HCT116 (cell line): ENCODE results near the gene NOL11. TPM values are rescaled to one million over a fixed set of nuclear protein-coding genes. Genes with fewer than 3 reads are reported as not detected.

ENCODE experiments used
- ATAC-seq: fragments of 200-7000 bp; cut with Tn5 transposase; 2 replicates; pipeline ENCODE4 v1.9.1; 2020; ENCODE audit warnings: mild to moderate bottlenecking, moderate library complexity
- BruUV-seq: library from RNA; stranded (reverse); fragments of 400-500 nt; replicated peaks from 2 replicates; lab custom pipeline; 2021; lab: Mats Ljungman, UMichigan
- CTCF ChIA-PET: fragments of 300-600 bp; sonication (Branson Sonifier 250); formaldehyde crosslinking; loops from one replicate; lab custom pipeline; 2021; ENCODE audit warnings: antibody characterized with exemption; lab: Charles Lee
- POLR2A ChIA-PET: fragments of 300-600, 350-600 bp; sonication (Branson Sonifier 250); formaldehyde crosslinking; loops from one replicate; lab custom pipeline; 2021; ENCODE audit warnings: antibody characterized with exemption; lab: Charles Lee
- RAD21 ChIA-PET, 2 experiments: fragments of 300-600 bp; sonication (Branson Sonifier 250); formaldehyde crosslinking; loops; one replicate each; lab custom pipeline; 2023; ENCODE audit warnings: low total read pairs in 2 of 2; ENCODE audit not compliant: uncharacterized antibody in 2 of 2, unreplicated experiment in 2 of 2, low non-redundant PET in 1 of 2; lab: Charles Lee
- DNase-seq: peaks from one replicate; pipeline ENCODE4 v3.0.0-alpha.2; 2010; ENCODE audit warnings: low read depth, low spot score
- H2AFZ ChIP-seq: fragments of 200-600 bp; shearing (Covaris generic), sonication (generic); 2 replicates; pipeline ENCODE4 v1.6.1; 2017; ENCODE audit warnings: low read depth, mixed run types, mixed read lengths, antibody characterized with exemption, low read length; ENCODE audit not compliant: poor library complexity, severe bottlenecking
- H3K27ac ChIP-seq: 2 replicates; pipeline ENCODE4 v1.5.1; 2012; ENCODE audit warnings: low read depth, low read length
- H3K27me3 ChIP-seq: fragments of 200-600 bp; sonication (generic); 2 replicates; pipeline ENCODE4 v1.6.1; 2016; ENCODE audit warnings: mixed run types, low read length, mixed read lengths; ENCODE audit not compliant: insufficient read depth
- H3K36me3 ChIP-seq, 2 experiments: fragments of 200-500 bp in 1 of 2; fragments of 200-600 bp in 1 of 2; sonication (Bioruptor generic) in 1 of 2; sonication (generic) in 1 of 2; 2 replicates each; pipeline versions ENCODE4 v1.5.1 to v1.6.1; 2014 to 2016; ENCODE audit warnings: low read length in 2 of 2, inconsistent platforms in 1 of 2, mixed read lengths in 1 of 2, mixed run types in 1 of 2; ENCODE audit not compliant: insufficient read depth in 2 of 2, control insufficient read depth in 1 of 2
- H3K4me1 ChIP-seq, 2 experiments: fragments of 200-600 bp in 1 of 2; sonication (generic) in 1 of 2; 2 replicates each; pipeline versions ENCODE4 v1.5.1 to v1.6.1; 2012 to 2017; ENCODE audit warnings: low read length in 2 of 2, inconsistent platforms in 1 of 2, mild to moderate bottlenecking in 1 of 2, mixed read lengths in 1 of 2, mixed run types in 1 of 2, moderate library complexity in 1 of 2; ENCODE audit not compliant: insufficient read depth in 2 of 2, control insufficient read depth in 1 of 2
- H3K4me2 ChIP-seq: fragments of 200-600 bp; sonication (generic); 2 replicates; pipeline ENCODE4 v1.6.1; 2017; ENCODE audit warnings: mixed run types, low read length, mixed read lengths
- H3K4me3 ChIP-seq, 2 experiments: fragments of 200-600 bp in 1 of 2; sonication (generic) in 1 of 2; replicated peaks in 1 of 2; 2 replicates each; pipeline ENCODE4 v1.5.1; 2011 to 2016; ENCODE audit warnings: low read length in 2 of 2, control low read depth in 1 of 2, low read depth in 1 of 2, mild to moderate bottlenecking in 1 of 2, mixed read lengths in 1 of 2, mixed run types in 1 of 2
- H3K79me2 ChIP-seq: fragments of 200-600 bp; sonication (generic); 2 replicates; pipeline ENCODE4 v1.6.1; 2017; ENCODE audit warnings: mild to moderate bottlenecking, mixed run types, low read length, moderate library complexity, mixed read lengths; ENCODE audit not compliant: insufficient read depth
- H3K9ac ChIP-seq: fragments of 200-600 bp; sonication (generic); 2 replicates; pipeline ENCODE4 v1.6.1; 2016; ENCODE audit warnings: low read length, mixed read lengths
- H3K9me2 ChIP-seq: fragments of 200-600 bp; sonication (generic), shearing (Covaris generic); 2 replicates; pipeline ENCODE4 v1.6.1; 2017; ENCODE audit warnings: mixed run types, mild to moderate bottlenecking, moderate library complexity; ENCODE audit not compliant: insufficient read depth
- H3K9me3 ChIP-seq, 2 experiments: fragments of 200-500 bp in 1 of 2; fragments of 200-600 bp in 1 of 2; sonication (Bioruptor generic) in 1 of 2; sonication (generic) in 1 of 2; 2 replicates each; pipeline ENCODE4 v1.6.1; 2014 to 2017; ENCODE audit warnings: low read length in 2 of 2, mixed read lengths in 2 of 2, inconsistent platforms in 1 of 2, low read depth in 1 of 2, mild to moderate bottlenecking in 1 of 2, mixed run types in 1 of 2, moderate library complexity in 1 of 2; ENCODE audit not compliant: control insufficient read depth in 1 of 2, insufficient read depth in 1 of 2
- H4K20me1 ChIP-seq: fragments of 200-600 bp; sonication (generic), shearing (Covaris generic); 2 replicates; pipeline ENCODE4 v1.6.1; 2017; ENCODE audit warnings: mixed run types, mild to moderate bottlenecking, moderate library complexity; ENCODE audit not compliant: insufficient read depth
- CBX3 ChIP-seq: IDR thresholded peaks from 2 replicates; pipeline ENCODE4 v1.6.1; 2012; ENCODE audit warnings: low read depth
- CEBPB ChIP-seq: IDR thresholded peaks from 2 replicates; pipeline ENCODE4 v1.6.1; 2012; ENCODE audit warnings: low read depth
- EGR1 ChIP-seq: IDR thresholded peaks from 2 replicates; pipeline ENCODE4 v1.6.1; 2012; ENCODE audit warnings: low read depth
- EZH2phosphoT487 ChIP-seq: fragments of 200-600 bp; IDR thresholded peaks from 2 replicates; pipeline ENCODE4 v1.6.1; 2018; ENCODE audit warnings: antibody characterized with exemption, borderline replicate concordance
- FOSL1 ChIP-seq: IDR thresholded peaks from 2 replicates; pipeline ENCODE4 v1.6.1; 2012; ENCODE audit warnings: low read depth
- JUND ChIP-seq: IDR thresholded peaks from 2 replicates; pipeline ENCODE4 v1.6.1; 2012
- POLR2AphosphoS5 ChIP-seq: IDR thresholded peaks from 2 replicates; pipeline ENCODE4 v1.6.1; 2011; ENCODE audit warnings: mild to moderate bottlenecking, low read depth, low read length, moderate library complexity
- SIN3A ChIP-seq: IDR thresholded peaks from 2 replicates; pipeline ENCODE4 v1.6.1; 2012; ENCODE audit warnings: low read depth
- TCF7L2 ChIP-seq: IDR thresholded peaks from 2 replicates; pipeline ENCODE4 v1.7.0; 2011; ENCODE audit warnings: borderline replicate concordance, inconsistent platforms; ENCODE audit not compliant: insufficient read depth, insufficient read length; ENCODE audit errors: extremely low read depth
- YY1 ChIP-seq: IDR thresholded peaks from 2 replicates; pipeline ENCODE4 v1.6.1; 2011; ENCODE audit warnings: low read length, low read depth, moderate library complexity, mild to moderate bottlenecking; ENCODE audit not compliant: insufficient replicate concordance; ENCODE audit errors: extremely low read depth
- ZNF274 ChIP-seq: fragments of 200-500 bp; sonication (Bioruptor generic); IDR thresholded peaks from 2 replicates; pipeline ENCODE4 v1.6.1; 2014; ENCODE audit warnings: mild to moderate bottlenecking, low read depth, low read length, inconsistent platforms
- intact Hi-C: fragments of 100-400 bp; cut with micrococcal nuclease; formaldehyde crosslinking; loops from 2 replicates; pipeline ENCODE4 v1.10.0; 2022
- total RNA-seq: library from RNA; stranded (reverse); gene quantifications from one replicate; pipeline ENCODE4 v1.2.1, GENCODE V29; 2021; ENCODE audit not compliant: unreplicated experiment
- TF ChIP-seq, protein P1 (sequence below): IDR thresholded peaks from 2 replicates; pipeline ENCODE4 v1.6.1; 2012; ENCODE audit warnings: low read depth
- TF ChIP-seq, protein P2 (sequence below): IDR thresholded peaks from 2 replicates; pipeline ENCODE4 v1.6.1; 2011; ENCODE audit warnings: mild to moderate bottlenecking, low read length, moderate library complexity; ENCODE audit not compliant: insufficient replicate concordance; ENCODE audit errors: extremely low read depth
- TF ChIP-seq, protein P3 (sequence below): IDR thresholded peaks from 2 replicates; pipeline ENCODE4 v1.6.1; 2012

Gene NOL11
- total RNA-seq, 1 experiment from 2014 or later, result 118 TPM

DNA sequence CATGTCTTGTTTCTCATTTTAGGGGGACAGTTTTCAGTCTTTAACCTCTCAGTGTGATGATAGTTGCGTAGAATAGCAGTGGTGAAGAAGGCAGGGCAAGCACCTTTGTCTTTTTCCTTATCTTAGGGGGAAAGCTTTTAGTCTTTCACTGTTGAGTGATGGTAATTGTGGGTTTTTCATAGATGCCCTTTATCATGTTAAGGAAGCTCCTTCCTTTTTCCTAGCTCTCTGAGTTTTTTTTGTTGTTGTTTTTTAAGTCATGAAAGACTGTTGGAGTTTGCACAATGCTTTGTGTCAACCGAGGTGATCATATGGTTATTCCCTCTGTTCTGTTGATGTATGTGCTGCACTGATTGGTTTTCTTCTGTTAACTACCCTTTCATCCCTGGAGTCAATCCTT is 15.7 kb downstream of the NOL11 start:
- Histone ChIP-seq H2AFZ (no peak overlapping the region), H4K20me1 (peaks cover 20% of the 10 kb centered on the region), H3K4me3 (no peak overlapping the region), H3K79me2 (peaks cover 95% of the 10 kb centered on the region), H3K36me3 (peaks cover 81 to 86% of the 10 kb centered on the region in 2 experiments), H3K4me1 (peaks cover 0 to 7% of the 10 kb centered on the region in 2 experiments; a peak in 2 of 4 replicates), H3K27me3 (no peaks in the 10 kb centered on the region), H3K9me3 (0 out of 4 replicates have a peak, but pooled peaks cover 0 to 4% of the 10 kb centered on the region in 2 experiments), H3K4me2 (no peak overlapping the region), H3K9me2 (no peaks in the 10 kb centered on the region), H3K9ac (no peak overlapping the region), H3K27ac (no peak overlapping the region)
- TF ChIP-seq, protein P1, sequence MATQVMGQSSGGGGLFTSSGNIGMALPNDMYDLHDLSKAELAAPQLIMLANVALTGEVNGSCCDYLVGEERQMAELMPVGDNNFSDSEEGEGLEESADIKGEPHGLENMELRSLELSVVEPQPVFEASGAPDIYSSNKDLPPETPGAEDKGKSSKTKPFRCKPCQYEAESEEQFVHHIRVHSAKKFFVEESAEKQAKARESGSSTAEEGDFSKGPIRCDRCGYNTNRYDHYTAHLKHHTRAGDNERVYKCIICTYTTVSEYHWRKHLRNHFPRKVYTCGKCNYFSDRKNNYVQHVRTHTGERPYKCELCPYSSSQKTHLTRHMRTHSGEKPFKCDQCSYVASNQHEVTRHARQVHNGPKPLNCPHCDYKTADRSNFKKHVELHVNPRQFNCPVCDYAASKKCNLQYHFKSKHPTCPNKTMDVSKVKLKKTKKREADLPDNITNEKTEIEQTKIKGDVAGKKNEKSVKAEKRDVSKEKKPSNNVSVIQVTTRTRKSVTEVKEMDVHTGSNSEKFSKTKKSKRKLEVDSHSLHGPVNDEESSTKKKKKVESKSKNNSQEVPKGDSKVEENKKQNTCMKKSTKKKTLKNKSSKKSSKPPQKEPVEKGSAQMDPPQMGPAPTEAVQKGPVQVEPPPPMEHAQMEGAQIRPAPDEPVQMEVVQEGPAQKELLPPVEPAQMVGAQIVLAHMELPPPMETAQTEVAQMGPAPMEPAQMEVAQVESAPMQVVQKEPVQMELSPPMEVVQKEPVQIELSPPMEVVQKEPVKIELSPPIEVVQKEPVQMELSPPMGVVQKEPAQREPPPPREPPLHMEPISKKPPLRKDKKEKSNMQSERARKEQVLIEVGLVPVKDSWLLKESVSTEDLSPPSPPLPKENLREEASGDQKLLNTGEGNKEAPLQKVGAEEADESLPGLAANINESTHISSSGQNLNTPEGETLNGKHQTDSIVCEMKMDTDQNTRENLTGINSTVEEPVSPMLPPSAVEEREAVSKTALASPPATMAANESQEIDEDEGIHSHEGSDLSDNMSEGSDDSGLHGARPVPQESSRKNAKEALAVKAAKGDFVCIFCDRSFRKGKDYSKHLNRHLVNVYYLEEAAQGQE, result no peak
- TF ChIP-seq TCF7L2 (no peak), EGR1 (no peak), EZH2phosphoT487 (no peak), JUND (no peak), FOSL1 (no peak), ZNF274 (no peak), CEBPB (no peak), POLR2AphosphoS5 (no peak), SIN3A (no peak), CBX3 (no peak), YY1 (no peak)
- TF ChIP-seq, protein P2, sequence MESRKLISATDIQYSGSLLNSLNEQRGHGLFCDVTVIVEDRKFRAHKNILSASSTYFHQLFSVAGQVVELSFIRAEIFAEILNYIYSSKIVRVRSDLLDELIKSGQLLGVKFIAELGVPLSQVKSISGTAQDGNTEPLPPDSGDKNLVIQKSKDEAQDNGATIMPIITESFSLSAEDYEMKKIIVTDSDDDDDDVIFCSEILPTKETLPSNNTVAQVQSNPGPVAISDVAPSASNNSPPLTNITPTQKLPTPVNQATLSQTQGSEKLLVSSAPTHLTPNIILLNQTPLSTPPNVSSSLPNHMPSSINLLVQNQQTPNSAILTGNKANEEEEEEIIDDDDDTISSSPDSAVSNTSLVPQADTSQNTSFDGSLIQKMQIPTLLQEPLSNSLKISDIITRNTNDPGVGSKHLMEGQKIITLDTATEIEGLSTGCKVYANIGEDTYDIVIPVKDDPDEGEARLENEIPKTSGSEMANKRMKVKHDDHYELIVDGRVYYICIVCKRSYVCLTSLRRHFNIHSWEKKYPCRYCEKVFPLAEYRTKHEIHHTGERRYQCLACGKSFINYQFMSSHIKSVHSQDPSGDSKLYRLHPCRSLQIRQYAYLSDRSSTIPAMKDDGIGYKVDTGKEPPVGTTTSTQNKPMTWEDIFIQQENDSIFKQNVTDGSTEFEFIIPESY, result no peak
- TF ChIP-seq, protein P3, sequence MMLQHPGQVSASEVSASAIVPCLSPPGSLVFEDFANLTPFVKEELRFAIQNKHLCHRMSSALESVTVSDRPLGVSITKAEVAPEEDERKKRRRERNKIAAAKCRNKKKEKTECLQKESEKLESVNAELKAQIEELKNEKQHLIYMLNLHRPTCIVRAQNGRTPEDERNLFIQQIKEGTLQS, result no peak
- no peak for DNase-seq
- intact Hi-C loops, result no loop called here
- no peak for ATAC-seq
- POLR2A ChIA-PET, result no interaction called here
- CTCF ChIA-PET, result no interaction called here
- no TSS peak for BruUV-seq
- RAD21 ChIA-PET, result no interaction called here
